DND-41 (cell line): ENCODE data around the gene FBXW7.

Experiments
- EZH2 ChIP-seq: IDR thresholded peaks from 3 replicates; pipeline ENCODE4 v1.6.1; 2012; ENCODE audit warnings: borderline replicate concordance, low read depth, mild to moderate bottlenecking, moderate library complexity, low read length, inconsistent platforms; ENCODE audit not compliant: severe bottlenecking
- TF ChIP-seq, protein P1 (sequence below): IDR thresholded peaks from 2 replicates; pipeline ENCODE4 v1.5.1; 2012; ENCODE audit warnings: borderline replicate concordance, low read length, moderate library complexity, mild to moderate bottlenecking; ENCODE audit not compliant: poor library complexity, severe bottlenecking; ENCODE audit errors: extremely low read depth

DNA sequence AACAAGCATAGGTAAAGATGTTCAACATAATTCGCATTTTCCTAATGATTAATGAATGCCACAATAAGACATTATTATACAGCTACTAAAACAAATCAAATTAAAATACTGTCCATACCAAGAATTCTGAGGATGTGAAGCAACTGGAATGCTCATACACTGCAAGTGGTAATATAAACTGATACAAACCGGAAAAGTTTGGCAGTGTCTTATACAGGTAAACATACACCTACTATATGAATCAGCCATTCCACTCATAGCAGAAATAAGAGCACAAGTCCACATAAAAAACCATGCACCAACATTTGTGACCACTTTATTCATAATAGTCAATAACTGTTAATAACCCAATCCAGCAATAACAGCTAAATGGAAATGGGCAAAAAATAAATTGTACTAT lies 79.3 kb downstream of the FBXW7 start:
- TF ChIP-seq, protein P1, sequence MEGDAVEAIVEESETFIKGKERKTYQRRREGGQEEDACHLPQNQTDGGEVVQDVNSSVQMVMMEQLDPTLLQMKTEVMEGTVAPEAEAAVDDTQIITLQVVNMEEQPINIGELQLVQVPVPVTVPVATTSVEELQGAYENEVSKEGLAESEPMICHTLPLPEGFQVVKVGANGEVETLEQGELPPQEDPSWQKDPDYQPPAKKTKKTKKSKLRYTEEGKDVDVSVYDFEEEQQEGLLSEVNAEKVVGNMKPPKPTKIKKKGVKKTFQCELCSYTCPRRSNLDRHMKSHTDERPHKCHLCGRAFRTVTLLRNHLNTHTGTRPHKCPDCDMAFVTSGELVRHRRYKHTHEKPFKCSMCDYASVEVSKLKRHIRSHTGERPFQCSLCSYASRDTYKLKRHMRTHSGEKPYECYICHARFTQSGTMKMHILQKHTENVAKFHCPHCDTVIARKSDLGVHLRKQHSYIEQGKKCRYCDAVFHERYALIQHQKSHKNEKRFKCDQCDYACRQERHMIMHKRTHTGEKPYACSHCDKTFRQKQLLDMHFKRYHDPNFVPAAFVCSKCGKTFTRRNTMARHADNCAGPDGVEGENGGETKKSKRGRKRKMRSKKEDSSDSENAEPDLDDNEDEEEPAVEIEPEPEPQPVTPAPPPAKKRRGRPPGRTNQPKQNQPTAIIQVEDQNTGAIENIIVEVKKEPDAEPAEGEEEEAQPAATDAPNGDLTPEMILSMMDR = no peak
- TF ChIP-seq EZH2 = no peak
